ENCODE data around the gene EFCAB8.

GRCh38 chr20:32914031-32914430 is 55.3 kb downstream of the EFCAB8 start:
- TF ChIP-seq, protein P1, sequence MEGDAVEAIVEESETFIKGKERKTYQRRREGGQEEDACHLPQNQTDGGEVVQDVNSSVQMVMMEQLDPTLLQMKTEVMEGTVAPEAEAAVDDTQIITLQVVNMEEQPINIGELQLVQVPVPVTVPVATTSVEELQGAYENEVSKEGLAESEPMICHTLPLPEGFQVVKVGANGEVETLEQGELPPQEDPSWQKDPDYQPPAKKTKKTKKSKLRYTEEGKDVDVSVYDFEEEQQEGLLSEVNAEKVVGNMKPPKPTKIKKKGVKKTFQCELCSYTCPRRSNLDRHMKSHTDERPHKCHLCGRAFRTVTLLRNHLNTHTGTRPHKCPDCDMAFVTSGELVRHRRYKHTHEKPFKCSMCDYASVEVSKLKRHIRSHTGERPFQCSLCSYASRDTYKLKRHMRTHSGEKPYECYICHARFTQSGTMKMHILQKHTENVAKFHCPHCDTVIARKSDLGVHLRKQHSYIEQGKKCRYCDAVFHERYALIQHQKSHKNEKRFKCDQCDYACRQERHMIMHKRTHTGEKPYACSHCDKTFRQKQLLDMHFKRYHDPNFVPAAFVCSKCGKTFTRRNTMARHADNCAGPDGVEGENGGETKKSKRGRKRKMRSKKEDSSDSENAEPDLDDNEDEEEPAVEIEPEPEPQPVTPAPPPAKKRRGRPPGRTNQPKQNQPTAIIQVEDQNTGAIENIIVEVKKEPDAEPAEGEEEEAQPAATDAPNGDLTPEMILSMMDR (IDR thresholded peaks at IDR 0.05; ENCODE audit: poor library complexity) = no peak
- TF ChIP-seq EZH2 (IDR thresholded peaks at IDR 0.05; ENCODE audit: borderline replicate concordance) (no peak), EZH2phosphoT487 (IDR thresholded peaks at IDR 0.05; ENCODE audit: low read depth, severe bottlenecking, unreplicated experiment) (no peak)
